NCI-H748 (cell line): Measurements from ENCODE around the gene CARD16.
"Not testable (repeated sequence)": the region's sequence is repeated elsewhere in the genome, so short reads cannot be mapped to it uniquely, and the experiment has no call there.

Experiments
- DNase-seq: peaks from one replicate; lab custom pipeline; 2025; ENCODE audit not compliant: unreplicated experiment; lab: John Stamatoyannopoulos, UW

Gene CARD16

GRCh38 chr11:105044557-105045524, at the start of gene CARD16:
TSS of gene CARD16 (minus strand) at chr11:105045335. CDS start at chr11:105045297, 38 bp downstream.
- DNase-seq, result not testable (repeated sequence)

- DNase-seq, result no peak
Measured at GRCh38 chr11:105092256-105093239, 47.4 kb upstream of the CARD16 start.

DNA sequence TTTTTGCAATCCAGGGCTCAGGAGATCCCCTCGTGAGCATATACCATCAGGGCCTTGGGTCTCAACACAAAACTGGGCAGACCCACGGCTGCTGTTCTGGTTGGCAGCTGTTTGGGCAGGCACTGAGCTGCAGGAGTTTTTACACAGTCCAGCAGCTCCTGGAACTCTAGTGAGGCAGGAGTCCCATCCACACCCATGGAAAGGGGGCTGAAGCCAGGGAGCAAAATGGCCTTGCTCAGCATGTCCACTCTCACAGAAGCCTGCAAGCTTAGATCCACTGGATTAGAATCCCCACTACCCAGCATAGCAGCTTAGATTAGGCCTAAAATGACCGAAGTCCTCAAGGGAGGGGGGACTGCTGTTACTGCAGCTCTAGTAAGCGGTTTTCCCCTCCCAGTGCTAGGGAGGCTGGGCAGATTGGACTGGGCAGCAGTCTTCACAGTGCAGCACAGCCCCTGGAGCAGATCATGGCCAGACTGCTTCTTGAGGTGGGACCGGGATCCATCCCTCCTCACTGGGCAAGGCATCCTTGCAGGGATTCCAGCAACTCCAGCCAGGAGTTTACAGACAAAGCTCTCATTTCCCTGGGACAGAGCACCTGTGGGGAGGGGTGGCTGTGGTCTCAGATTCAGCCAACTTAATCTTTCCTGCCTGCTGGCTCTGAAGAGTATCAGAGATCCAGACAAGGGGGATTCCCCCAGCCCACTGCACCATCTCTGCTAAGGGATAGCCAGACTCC, 36.4 kb upstream of the CARD16 start:
- DNase-seq, result no peak

GRCh38 chr11:105080171-105080906, 35.2 kb upstream of the CARD16 start:
- not testable (repeated sequence) for DNase-seq

GRCh38 chr11:105078283-105078682, 33.1 kb upstream of the CARD16 start:
- no peak for DNase-seq

GRCh38 chr11:105077141-105077790, 32.1 kb upstream of the CARD16 start:
- DNase-seq, result not testable (repeated sequence)

DNA sequence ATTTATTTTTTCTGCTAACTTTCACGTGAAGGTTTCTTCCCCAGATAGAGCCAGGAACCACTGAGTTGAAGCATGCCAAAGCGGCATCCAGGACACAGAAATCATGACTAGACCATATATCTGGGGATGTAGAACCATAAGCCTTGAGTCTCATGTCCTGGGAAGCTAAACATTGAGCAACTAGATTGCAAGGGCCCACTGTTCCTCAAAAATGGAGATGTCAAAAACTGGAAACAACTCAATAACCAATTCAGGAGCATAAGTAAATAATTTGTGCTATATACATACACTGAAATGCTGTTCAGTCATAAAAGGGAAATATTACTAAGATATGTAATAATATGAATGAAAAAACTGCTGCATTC, 29.0 kb upstream of the CARD16 start:
- DNase-seq, result no peak

GRCh38 chr11:105073456-105074165, 28.5 kb upstream of the CARD16 start:
- DNase-seq, result no peak

DNA sequence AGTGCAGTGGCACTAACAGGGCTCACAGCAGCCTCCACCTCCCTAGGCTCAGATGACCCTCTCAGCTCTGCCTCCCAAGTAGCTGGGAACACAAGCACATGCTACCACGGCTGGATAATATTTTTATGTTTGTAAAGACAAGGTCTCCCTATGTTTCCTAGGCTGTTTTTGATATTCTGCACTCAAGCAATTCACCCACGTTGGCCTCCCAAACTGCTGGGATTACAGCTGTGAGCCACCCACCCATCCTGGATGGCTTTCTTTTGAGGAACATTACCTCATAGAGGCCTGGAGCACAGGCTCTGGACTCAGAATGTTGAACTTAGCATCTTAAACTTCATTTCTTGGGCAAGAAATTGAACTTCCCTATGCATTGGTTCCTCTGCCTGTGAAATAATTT, 26.9 kb upstream of the CARD16 start:
- not testable (repeated sequence) for DNase-seq

DNA sequence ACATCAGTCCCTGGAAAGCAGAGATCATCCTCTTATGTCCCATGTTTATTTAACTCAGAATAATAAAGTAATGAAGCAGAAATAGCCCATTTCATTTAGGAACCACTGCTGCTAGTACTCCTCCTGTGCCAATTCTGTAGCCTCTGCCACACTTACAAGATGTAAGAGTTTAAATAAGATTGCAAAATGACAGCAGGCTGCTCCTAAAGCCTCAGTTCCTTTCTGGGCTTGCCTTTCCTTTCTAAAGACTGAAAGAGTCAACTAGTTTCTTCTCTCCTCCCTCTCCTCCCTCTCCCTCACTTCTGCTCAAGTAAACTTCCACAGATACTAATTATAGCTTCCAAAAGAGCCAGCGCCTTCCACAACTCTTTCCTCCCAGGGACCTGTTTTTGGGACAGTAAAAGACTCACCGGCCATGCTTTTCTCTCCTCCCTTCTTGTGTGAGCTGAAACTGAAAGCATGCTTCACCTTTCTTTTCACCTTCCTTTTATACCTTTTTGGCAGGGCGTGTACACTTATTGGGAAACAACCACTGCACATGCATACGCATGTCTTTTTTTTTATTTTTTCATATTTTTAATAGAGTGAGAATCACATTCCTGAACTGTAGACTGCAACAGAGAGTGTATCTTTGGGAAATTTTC, 26.1 kb upstream of the CARD16 start:
- no peak for DNase-seq

DNA sequence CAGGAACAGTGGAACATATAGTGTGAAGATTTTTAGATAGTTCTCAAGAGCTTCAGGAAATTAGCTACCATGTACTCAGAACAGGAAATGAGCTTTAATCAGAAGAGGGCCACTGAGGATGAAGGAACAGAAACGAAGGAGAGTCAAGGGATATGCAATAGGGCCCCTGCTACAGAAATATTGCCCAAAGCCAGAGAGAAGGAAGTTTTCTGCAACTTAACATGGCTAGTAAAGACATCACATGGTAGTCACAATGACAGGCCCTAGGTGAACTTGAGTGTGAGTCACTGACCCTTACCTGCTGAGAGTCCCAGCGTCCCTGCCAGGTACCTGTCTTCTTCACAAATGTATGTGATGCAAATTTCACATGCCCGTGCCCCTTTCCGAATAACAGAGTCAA, 25.2 kb upstream of the CARD16 start:
- DNase-seq, result no peak

- not testable (repeated sequence) for DNase-seq
Measured at GRCh38 chr11:105069749-105070148, 24.6 kb upstream of the CARD16 start.

DNA sequence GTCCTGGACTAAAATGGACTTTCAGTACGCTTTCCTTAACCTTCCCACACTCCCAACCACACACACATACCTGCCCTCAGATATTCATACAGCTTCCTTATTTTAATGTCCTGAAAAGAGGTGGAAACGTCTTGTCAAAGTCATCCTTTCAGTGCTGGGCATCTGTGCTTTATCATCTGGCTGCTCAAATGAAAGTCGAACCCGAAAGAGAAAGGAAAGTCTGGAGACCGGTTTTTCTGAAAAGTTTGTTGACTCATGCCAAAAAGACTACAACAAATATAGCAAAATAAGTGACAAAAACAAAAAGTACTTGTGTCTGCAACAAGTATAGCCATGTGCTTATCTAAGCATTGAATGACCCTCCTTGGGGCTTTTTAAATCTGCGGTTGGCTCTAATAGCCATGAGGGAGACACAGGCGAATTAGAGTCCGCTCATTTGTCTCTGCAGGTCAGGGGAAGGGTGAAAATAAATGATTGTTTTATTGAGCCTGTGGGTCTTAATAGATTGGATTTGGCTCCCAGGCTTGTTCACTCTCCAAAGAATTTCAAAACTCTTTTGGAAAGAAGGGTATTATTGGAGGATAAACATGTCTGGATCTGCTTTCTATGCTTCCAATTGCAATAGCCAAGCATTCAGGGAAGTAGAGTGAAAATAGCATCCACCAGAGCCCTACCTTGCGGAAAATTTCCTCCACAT, 18.3 kb upstream of the CARD16 start:
- not testable (repeated sequence) for DNase-seq

GRCh38 chr11:105057432-105057831, 12.3 kb upstream of the CARD16 start:
- no peak for DNase-seq

- DNase-seq, result no peak
Measured at GRCh38 chr11:105056446-105056845, 11.3 kb upstream of the CARD16 start.

- DNase-seq, result no peak
Measured at GRCh38 chr11:105054723-105055493, 9.8 kb upstream of the CARD16 start.

GRCh38 chr11:105052487-105052886, 7.4 kb upstream of the CARD16 start:
- no peak for DNase-seq
